SKM-1 (cell line): ENCODE measurements around the gene TECTB.
"Not testable (repeated sequence)": the region's sequence is repeated elsewhere in the genome, so short reads cannot be mapped to it uniquely, and the experiment has no call there.

Experiments
- DNase-seq: peaks from one replicate; lab custom pipeline; 2025; ENCODE audit not compliant: unreplicated experiment; lab: John Stamatoyannopoulos, UW

The TECTB gene

DNA sequence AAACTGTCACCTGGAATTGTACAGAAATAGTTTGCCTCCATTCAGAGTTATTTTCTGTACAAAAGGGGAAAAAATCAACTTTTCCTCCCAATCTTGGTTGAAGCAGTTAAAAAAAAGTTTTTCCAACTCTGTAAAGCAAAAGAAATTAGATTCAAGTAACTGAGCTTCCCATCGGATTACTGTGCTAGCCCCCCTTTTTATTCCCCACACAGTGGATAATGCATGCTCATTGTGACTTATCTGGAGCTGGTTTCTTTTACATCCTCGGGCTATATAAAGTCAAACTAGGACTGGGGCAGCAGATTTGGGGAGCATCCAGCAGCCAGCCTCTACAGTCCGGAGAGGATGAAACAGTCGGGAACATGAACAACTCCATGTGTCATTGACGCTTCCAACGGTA lies at the start of gene TECTB:
TSS of gene TECTB (plus strand) at position 301 of the 400 bp plus-strand sequence. CDS start 335 bp downstream, outside the sequence.
- no peak for DNase-seq

DNA sequence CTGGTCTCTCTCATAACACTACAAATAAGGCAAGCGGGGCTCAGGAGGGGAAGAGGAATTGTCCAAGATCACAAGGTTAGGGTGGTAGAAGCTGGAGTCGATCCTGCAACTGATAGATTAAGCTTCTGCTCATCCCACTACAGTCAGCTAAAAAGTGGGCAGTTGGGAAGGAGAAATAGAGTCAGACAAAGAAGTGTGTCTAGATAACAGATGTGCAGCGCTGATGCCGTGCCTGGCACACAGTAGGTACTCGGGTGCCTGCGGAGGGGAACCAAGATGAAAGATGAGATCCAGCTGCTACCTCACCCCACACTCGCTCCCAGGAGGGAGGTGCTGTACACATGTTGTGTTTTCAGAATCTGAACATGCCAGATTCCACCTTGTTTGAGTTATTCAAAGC lies 48.1 kb upstream of the TECTB start:
- DNase-seq: no peak

DNA sequence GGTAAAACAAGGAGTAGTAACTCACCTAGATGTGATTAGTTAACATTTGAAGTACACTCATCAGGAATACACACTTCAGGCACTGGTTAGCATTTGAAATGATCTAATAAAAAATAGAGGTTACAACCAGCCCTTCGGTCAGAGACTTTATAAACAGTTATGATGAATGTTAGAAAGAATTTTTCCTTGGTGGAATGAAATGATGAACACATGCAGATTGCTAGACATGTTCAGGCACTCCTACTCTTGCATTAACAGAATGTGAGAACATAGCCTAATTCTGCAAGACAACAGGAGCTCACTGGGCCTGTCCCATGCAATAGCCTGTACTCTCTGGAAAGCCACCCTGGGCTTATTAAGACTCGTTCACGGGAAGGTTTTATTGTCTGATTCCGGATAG lies 47.3 kb upstream of the TECTB start:
- no peak for DNase-seq

DNA sequence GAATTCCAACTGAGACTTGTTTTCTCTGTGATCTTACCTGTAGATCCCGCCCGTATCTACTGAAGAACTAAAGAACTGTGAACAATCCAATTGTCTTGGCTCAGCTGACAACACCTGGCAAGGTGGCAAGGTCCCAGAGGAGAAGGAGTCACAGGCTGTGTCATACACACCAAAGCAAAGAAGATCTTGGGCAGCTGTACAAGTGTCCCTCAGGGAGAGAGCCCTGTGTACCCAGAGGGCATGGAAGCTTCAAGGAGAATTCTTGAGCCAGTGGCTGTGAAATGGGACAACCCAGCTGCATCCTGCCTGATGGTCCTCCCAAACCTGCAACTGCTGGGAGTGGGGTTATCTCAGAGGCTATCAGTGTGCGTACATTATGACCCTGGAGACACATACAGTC lies 46.7 kb upstream of the TECTB start:
- DNase-seq: no peak

DNA sequence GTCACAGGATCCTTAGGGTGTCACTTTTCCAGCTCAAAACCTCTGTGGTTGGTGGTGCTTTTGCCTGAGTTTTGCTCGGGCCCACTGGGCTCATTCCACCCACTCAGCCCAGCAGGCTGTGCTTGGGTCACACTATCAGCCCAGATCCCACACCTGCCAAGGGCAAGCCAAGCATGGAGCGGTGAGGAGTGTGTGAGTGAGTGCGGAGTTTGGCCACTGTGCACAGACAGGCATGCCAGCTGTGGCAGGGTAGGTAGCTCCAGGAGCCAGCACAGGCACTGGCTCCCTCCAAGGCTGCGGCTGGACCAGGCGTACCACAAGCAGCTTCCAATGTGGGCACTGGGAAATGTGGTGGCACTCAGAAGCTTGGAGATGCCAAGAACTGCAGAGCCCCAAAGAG lies 43.9 kb upstream of the TECTB start:
- DNase-seq: no peak

DNA sequence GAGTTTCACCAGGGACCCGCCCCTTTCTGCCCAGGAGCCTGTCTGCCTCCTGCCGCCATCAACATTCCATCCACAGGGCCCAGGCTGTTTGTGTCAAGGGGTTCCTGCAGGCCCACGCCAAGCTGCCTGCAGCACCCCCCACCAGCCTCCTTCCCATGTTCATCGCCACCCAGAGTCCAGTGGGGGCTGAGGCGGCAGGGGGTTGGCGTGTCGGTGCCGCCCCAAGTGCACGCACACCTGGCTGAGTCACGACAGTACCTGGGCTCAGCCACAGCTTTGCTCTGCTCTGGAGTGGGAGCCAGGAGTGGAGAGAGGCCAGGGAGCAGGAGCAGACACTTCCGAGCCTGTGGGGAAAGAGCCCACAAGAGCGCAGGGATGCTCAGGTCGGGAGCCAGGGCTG lies 42.8 kb upstream of the TECTB start:
- DNase-seq: no peak

DNA sequence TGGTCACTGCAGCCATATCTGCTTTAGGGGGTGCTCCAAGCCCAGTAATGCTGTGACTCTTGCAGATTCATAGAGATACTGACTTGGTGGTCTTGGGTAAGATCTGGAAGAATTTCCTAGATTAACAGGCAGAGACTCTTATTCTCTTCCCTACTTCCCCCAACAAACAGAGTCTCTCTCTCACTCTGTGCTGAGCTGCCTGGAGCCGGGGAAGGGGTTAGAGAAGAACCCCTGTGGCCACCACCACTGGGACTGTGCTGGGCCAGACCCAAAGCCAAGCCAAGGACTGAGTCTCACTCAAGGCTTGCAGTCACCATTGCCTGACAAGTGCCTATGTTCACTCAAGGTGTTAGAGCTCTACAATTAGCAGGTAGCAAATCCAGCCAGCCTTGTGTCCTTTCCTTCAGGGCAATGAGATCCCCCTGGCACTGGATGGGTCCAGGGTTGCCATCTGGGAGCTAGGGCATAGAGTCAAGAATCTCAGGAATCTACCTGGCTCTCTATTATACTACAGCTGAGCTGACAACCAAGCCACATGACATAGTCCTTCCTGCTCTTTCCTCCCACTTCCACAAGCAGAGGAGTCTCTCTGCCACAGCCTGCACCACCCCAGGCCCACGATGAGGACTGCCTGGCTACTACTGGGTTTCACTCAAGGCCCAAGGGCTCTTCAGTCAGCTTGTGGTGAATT lies 41.4 kb upstream of the TECTB start:
- no peak for DNase-seq

DNA sequence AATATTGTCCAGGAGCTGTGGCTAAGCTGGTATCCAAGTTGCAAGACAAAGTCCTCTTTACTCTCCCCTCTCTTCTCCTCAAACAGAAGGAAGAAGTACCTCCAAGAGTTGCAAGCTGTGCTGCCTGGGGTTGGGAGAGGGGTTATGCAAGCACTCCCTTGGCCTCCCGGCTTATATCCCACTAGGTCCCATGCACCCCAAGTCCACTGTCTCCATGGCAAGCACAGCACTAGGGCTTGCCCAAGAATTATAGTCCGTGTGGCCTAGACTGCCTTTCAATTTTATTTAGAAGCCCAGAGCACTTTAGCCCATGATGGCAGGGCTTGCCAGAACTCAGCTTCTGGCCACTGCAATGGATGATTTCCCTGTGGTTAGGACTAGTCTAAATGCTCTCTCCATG lies 40.4 kb upstream of the TECTB start:
- DNase-seq: no peak

DNA sequence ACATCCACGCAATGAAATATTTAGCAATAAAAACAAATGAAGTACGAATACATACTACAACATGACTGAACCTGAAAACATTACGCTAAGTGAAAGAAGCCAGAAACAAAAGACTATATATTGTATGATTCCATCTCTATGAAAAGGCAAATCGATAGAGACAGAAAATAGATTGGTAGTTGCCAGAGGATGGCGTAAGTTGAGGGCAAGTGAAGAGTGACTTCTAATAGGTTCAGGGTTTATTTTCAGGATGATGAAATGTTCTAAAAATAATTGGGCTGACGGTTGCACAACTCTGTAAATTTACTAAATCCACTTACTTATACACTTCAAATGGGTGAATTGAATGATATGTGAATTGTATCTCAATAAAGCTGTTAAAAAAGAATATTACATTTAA lies 39.5 kb upstream of the TECTB start:
- no peak for DNase-seq

DNA sequence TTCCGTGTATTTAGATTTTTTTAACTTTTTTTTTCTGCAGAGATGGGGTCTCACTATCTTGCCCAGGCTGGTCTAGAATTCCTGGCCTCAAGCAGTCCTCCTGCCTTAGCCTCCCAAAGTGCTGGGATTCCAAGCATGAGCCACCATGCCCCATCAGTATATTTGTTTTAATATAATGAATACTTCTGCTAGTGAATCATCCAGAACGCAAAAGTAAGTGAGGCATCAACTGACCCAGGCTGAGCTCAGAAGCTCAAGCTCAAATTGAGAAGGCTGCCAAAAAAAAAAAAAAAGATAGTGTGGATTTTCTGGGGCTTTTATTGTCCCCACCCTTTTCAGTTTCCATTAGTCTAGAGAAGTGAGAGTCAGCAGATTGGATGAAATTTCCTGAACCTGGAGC lies 39.0 kb upstream of the TECTB start:
- DNase-seq: no peak

DNA sequence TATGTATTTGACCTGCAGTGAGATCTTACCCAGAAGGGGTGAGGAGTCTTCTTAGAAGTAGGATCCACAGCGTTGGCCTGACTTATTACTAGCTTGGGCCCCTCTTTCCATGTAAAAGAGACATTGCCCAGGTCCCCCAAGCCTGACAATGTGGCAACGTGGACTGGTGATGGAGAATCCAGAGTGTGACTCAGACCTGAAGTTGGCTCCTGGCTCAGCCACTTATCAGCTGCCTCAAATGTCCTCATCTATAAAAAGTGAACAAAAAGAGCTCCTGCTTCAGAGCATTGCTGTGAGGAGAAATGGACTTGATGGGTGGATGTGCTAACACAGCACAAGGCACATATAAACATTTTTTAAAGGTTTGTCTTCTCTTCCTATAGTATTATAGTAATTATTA lies 35.4 kb upstream of the TECTB start:
- no peak for DNase-seq

DNA sequence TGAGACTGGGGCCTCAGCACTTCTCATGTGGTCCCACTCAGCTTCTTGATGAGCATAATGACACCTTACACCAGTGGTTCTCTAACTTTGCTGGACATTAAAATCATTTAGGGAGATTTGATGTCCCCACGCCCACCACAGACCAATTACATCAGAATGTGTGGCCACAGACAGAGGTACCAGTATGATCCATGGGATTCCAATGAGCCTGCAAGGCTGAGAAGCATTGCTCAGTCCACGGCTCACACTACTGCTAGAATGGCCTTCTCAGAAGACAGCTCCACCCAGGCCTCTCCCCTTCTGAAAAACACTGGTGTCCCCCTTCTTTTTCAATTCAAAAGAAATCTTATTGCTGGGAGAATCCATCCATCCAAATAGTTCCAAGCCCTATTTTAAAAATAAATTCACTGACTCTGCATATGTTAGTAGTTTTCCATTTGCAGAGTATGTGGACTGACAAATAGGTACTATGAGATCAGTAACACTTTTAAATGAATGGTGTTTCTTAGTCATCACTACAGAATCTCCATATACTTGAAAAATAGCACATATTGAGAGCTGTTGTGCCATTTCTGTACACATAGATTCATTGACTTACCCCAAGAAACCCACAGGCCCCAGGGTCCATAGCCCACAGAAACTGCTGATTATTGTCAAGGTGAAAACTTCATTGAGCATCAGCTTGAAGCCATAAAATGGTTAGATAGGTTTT lies 34.5 kb upstream of the TECTB start:
- no peak for DNase-seq

DNA sequence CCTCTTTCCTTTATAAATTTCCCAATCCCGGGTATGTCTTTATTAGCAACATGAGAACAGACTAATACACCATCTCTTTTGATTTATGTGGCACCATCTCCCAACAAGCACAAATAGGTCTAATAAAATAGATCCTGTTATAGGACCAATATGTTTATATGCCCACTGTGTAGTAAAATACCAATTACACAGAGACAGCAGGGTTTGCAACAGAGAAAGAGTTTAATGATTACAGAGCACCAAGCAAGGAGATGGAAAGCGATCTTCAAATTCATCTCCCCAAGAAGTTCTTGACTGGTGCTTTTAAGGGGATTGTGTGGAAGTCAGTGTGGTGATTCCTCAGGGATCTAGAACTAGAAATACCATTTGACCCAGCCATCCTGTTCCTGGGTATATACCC lies 33.5 kb upstream of the TECTB start:
- no peak for DNase-seq

DNA sequence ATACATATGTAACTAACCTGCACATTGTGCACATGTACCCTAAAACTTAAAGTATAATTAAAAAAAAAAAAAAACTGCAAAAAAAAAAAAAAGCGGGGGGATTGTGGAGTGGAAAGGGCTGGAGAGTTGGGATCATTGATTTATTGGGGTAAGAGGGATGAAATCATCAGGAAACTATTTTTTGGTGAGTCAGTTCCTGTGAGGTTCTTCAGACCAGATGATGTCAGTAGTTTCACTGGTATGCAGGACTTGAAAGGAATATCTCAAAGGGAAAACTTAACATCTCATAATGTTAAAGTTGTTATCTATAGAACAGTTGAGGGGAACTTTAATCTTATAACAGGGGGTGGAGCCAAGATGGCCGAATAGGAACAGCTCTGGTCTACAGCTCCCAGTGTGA lies 32.6 kb upstream of the TECTB start:
- no peak for DNase-seq

DNA sequence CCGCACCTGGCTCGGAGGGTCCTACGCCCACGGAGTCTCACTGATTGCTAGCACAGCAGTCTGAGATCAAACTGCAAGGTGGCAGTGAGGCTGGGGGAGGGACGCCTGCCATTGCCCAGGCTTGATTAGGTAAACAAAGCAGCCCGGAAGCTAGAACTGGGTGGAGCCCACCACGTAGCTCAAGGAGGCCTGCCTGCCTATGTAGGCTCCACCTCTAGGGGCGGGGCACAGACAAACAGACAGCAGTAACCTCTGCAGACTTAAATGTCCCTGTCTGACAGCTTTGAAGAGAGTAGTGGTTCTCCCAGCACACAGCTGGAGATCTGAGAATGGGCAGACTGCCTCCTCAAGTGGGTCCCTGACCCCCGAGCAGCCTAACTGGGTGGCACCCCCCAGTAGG lies 32.0 kb upstream of the TECTB start:
- DNase-seq: not testable (repeated sequence)

DNA sequence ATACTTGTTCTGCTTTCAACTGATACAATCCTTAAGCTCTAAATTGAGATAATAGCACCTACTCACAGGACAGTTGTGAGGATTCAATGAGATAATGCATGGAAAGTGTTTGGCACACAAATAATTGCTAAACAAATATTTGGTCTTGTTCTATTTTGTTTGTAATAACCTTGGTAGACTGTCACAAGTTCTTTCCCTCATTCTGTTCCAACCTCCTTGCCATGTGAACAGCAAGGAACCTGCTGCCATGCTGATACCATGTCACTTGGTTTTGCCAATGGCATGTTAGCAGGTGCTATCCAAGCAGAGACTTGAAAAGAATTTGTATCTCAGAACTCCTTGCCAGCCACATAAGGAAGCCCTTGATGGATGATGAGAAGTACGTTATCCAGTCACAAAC lies 24.8 kb upstream of the TECTB start:
- no peak for DNase-seq

DNA sequence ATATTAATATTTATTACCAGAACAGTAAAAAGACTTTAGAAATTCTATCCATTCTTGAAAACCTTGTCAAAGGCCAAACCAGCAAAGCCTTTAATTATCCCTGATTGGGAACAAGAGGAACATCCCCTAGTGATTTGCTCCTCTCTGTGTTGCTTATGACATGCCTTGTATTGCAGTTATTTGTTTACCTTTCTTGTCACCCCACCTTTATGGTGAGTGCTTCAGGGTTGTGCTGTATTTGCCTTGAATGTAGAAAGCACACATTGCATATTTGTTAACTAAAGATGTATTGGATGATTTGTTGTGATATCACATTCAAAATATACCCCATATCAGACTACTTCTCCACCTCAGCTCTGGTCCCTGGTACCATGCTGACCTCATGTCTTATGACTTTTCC lies 23.5 kb upstream of the TECTB start:
- no peak for DNase-seq

DNA sequence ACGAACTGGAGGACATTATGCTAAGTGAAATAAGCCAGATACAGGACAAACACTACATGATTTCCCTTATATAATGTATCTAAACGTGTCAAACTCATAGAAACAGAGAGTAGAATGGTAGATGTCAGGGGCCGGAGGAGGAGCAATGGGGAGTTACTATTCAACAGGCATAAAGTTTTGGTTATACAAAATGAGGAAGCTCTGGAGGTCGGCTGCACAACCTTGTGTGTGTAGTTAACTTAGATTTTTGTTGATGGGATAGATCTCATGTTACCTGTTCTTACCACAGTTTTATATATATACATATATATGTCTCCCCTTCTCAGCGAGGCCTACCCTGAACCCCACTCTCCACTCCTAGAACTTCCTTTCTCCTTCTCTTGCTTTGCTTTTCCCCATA lies 22.4 kb upstream of the TECTB start:
- no peak for DNase-seq

DNA sequence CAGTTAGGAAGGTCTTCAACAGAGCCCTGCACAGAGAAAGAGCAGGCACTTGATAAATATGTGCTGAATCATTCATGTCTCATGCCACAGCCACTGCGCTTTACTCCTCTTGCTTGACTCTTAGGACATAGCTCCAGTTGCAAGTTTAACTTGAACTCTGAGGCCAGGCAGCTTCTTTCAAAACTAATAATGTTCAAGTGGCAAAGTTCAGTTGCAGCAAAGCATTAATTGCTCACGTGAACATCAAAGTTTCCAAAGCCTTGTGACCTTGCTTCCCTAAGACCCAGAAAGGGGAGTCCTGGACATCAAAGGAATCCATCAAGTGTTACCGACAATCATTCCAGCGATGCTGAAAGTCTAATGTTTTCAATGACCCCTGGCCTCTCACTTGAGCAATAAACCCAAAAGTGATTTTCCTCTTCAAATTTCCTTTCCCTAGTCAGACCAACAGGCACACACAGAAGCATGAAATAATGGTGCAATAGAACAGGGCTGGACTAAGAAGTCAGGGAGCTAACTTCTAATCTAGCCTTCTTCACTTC lies 21.8 kb upstream of the TECTB start:
- DNase-seq: no peak

DNA sequence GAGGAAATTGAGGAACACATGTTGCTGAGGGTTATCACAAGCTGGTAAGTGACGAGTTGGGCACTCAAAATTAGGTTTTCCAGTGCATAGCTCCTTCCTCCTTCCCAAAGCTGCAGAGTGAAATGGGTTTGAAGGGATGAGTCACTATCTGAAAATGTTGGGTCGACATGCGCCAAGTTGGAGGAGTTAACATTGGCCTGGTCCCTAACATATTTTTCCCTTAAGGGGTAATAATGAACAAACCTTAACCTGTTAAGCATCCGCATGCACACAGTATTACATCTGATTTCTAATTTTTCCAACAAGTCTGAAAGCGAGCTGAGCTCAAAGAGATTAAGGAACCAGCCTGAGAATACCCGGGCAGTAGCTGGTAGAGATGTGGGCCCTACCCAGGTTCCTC lies 20.7 kb upstream of the TECTB start:
- no peak for DNase-seq

DNA sequence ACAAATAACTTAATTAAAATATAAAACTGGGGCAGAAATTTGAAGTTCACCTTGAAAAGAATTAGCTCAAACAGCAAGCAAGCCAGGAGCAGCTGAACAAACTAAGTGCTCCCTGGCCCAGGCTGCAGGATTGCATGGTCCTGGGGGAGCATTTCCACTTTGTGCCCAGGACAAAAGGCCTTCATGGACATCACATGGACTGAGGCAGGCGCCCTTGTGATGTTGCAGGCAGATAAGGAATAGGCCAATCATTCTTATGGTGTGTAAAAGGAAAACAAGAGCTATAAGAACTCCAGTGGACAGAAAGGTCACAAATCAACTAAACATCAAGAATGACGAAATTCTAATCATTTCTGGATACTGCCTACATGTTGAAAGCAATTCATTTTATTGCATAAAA lies 17.5 kb upstream of the TECTB start:
- no peak for DNase-seq

DNA sequence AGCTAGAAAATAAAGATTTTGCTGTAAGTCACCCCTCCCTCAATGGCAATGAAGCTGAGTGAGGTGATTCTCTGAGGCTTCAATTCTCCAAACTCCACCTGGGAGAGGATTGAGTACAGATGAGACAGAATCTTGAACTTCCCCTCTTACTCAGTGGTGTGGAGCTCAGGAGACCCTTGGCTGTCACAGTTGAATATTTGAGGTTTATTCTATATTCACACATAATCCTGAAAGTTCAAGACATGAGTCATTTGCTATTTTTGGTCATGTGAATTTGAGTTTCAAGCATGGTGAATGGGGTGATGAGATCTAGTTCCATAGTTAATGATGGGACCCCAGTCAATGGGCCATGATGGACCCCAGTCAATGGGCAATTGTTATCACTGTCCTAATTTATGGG lies 13.9 kb upstream of the TECTB start:
- no peak for DNase-seq

DNA sequence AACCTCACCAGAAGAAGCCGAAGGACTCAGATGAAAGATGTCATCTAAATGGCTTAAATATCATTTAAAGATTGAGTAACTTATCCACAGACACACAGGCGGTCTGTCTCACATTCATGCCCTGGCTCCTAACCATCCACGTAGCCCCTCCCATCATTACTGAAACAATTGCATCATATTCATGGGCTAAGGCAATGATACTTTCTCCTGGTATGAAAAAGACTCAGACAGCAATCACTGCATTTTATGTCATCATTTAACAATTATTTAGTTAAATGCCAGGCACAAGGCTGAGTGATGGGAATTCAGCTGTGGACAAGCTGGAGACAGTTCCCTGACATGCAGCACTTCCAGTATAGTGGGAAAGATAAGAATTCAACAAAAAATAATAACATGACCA lies 11.2 kb upstream of the TECTB start:
- no peak for DNase-seq
